Neutrophil (primary cell): Measurements from ENCODE around the gene TNF.

ENCODE experiments used
- H3K27ac ChIP-seq: fragments of 200-600 bp; sonication (generic); 2 replicates; pipeline ENCODE4 v1.5.1; 2016; ENCODE audit warnings: mild to moderate bottlenecking, moderate library complexity
- H3K27me3 ChIP-seq: fragments of 200-600 bp; sonication (generic); 2 replicates; pipeline ENCODE4 v1.6.0; 2016; ENCODE audit warnings: mild to moderate bottlenecking
- H3K36me3 ChIP-seq: fragments of 200-600 bp; sonication (generic); 2 replicates; pipeline ENCODE4 v1.5.1; 2017
- H3K4me1 ChIP-seq, 2 experiments: fragments of 200-600 bp in 1 of 2; sonication (generic) in 1 of 2; 1 replicate in 1 of 2; 2 replicates in 1 of 2; pipeline versions ENCODE4 v1.5.1 to v1.6.1; 2013 to 2016; ENCODE audit warnings: low read depth in 1 of 2, low read length in 1 of 2, mild to moderate bottlenecking in 1 of 2, moderate library complexity in 1 of 2; ENCODE audit not compliant: control insufficient read depth in 1 of 2, insufficient read depth in 1 of 2
- H3K4me3 ChIP-seq, 2 experiments: fragments of 200-600 bp in 1 of 2; sonication (generic) in 1 of 2; 1 replicate in 1 of 2; 2 replicates in 1 of 2; pipeline ENCODE4 v1.5.1; 2013 to 2016; ENCODE audit warnings: low read depth in 1 of 2, low read length in 1 of 2, mild to moderate bottlenecking in 1 of 2, moderate library complexity in 1 of 2
- H3K9me3 ChIP-seq: fragments of 200-600 bp; sonication (generic); 2 replicates; pipeline ENCODE4 v1.5.1; 2016
- TF ChIP-seq, protein P1 (sequence below): fragments of 200-600 bp; sonication (generic); IDR thresholded peaks from 2 replicates; pipeline ENCODE4 v1.5.1; 2016; ENCODE audit warnings: antibody characterized with exemption

The TNF gene

DNA sequence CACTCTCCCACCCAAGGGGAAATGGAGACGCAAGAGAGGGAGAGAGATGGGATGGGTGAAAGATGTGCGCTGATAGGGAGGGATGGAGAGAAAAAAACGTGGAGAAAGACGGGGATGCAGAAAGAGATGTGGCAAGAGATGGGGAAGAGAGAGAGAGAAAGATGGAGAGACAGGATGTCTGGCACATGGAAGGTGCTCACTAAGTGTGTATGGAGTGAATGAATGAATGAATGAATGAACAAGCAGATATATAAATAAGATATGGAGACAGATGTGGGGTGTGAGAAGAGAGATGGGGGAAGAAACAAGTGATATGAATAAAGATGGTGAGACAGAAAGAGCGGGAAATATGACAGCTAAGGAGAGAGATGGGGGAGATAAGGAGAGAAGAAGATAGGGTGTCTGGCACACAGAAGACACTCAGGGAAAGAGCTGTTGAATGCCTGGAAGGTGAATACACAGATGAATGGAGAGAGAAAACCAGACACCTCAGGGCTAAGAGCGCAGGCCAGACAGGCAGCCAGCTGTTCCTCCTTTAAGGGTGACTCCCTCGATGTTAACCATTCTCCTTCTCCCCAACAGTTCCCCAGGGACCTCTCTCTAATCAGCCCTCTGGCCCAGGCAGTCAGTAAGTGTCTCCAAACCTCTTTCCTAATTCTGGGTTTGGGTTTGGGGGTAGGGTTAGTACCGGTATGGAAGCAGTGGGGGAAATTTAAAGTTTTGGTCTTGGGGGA lies 754 bp downstream of the TNF start:
- Histone ChIP-seq H3K4me1 (peaks cover 40 to 49% of the 10 kb centered on the region in 2 experiments), H3K4me3 (peak overlapping the region; percentile 65 to 67), H3K36me3 (peaks cover 15% of the 10 kb centered on the region), H3K9me3 (no peaks in the 10 kb centered on the region), H3K27me3 (no peaks in the 10 kb centered on the region), H3K27ac (peak overlapping the region; percentile 84)
- TF ChIP-seq, protein P1, sequence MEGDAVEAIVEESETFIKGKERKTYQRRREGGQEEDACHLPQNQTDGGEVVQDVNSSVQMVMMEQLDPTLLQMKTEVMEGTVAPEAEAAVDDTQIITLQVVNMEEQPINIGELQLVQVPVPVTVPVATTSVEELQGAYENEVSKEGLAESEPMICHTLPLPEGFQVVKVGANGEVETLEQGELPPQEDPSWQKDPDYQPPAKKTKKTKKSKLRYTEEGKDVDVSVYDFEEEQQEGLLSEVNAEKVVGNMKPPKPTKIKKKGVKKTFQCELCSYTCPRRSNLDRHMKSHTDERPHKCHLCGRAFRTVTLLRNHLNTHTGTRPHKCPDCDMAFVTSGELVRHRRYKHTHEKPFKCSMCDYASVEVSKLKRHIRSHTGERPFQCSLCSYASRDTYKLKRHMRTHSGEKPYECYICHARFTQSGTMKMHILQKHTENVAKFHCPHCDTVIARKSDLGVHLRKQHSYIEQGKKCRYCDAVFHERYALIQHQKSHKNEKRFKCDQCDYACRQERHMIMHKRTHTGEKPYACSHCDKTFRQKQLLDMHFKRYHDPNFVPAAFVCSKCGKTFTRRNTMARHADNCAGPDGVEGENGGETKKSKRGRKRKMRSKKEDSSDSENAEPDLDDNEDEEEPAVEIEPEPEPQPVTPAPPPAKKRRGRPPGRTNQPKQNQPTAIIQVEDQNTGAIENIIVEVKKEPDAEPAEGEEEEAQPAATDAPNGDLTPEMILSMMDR: no peak

DNA sequence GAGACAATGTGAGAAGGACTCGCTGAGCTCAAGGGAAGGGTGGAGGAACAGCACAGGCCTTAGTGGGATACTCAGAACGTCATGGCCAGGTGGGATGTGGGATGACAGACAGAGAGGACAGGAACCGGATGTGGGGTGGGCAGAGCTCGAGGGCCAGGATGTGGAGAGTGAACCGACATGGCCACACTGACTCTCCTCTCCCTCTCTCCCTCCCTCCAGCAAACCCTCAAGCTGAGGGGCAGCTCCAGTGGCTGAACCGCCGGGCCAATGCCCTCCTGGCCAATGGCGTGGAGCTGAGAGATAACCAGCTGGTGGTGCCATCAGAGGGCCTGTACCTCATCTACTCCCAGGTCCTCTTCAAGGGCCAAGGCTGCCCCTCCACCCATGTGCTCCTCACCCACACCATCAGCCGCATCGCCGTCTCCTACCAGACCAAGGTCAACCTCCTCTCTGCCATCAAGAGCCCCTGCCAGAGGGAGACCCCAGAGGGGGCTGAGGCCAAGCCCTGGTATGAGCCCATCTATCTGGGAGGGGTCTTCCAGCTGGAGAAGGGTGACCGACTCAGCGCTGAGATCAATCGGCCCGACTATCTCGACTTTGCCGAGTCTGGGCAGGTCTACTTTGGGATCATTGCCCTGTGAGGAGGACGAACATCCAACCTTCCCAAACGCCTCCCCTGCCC lies 1.7 kb downstream of the TNF start:
- Histone ChIP-seq H3K27me3 (no peaks in the 10 kb centered on the region), H3K4me3 (peak overlapping the region; percentile 65 to 67), H3K27ac (peak overlapping the region; percentile 84), H3K9me3 (no peaks in the 10 kb centered on the region), H3K36me3 (peaks cover 15% of the 10 kb centered on the region), H3K4me1 (peaks cover 45 to 49% of the 10 kb centered on the region in 2 experiments)
- TF ChIP-seq, protein P1: no peak

DNA sequence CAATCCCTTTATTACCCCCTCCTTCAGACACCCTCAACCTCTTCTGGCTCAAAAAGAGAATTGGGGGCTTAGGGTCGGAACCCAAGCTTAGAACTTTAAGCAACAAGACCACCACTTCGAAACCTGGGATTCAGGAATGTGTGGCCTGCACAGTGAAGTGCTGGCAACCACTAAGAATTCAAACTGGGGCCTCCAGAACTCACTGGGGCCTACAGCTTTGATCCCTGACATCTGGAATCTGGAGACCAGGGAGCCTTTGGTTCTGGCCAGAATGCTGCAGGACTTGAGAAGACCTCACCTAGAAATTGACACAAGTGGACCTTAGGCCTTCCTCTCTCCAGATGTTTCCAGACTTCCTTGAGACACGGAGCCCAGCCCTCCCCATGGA lies 2.2 kb downstream of the TNF start:
- Histone ChIP-seq H3K9me3 (no peaks in the 10 kb centered on the region), H3K27ac (no peak overlapping the region), H3K36me3 (peaks cover 15% of the 10 kb centered on the region), H3K27me3 (no peaks in the 10 kb centered on the region), H3K4me1 (peaks cover 49 to 54% of the 10 kb centered on the region in 2 experiments), H3K4me3 (no peak overlapping the region)
- TF ChIP-seq, protein P1: no peak

DNA sequence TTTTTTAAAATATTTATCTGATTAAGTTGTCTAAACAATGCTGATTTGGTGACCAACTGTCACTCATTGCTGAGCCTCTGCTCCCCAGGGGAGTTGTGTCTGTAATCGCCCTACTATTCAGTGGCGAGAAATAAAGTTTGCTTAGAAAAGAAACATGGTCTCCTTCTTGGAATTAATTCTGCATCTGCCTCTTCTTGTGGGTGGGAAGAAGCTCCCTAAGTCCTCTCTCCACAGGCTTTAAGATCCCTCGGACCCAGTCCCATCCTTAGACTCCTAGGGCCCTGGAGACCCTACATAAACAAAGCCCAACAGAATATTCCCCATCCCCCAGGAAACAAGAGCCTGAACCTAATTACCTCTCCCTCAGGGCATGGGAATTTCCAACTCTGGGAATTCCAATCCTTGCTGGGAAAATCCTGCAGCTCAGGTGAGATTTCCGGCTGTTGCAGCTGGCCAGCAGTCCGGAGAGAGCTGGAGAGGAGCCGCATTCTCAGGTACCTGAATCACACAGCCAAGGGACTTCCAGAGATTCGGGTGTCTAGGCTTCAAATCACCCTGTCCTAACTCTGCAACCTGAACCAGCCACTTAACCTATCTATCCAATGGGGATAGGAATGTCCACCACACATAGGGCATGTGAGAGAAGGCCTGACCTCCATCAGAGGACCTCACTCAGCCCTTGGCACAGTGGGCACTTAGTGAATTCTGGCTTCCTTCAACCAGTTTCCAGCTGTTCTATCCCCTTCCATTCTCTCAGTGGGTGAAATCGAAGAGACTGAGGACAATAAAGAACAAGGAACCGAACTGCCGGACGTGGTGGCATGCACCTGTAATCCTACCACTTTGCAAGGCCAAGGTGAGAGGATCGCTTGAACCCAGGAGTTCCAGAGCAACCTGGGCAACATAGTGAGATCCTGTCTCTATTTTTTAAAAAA lies 3.1 kb downstream of the TNF start:
- TF ChIP-seq, protein P1: no peak
- Histone ChIP-seq H3K36me3 (peaks cover 15% of the 10 kb centered on the region), H3K4me3 (no peak overlapping the region), H3K9me3 (no peaks in the 10 kb centered on the region), H3K27ac (peak overlapping the region; percentile 96), H3K4me1 (peaks cover 57 to 63% of the 10 kb centered on the region in 2 experiments), H3K27me3 (no peaks in the 10 kb centered on the region)

DNA sequence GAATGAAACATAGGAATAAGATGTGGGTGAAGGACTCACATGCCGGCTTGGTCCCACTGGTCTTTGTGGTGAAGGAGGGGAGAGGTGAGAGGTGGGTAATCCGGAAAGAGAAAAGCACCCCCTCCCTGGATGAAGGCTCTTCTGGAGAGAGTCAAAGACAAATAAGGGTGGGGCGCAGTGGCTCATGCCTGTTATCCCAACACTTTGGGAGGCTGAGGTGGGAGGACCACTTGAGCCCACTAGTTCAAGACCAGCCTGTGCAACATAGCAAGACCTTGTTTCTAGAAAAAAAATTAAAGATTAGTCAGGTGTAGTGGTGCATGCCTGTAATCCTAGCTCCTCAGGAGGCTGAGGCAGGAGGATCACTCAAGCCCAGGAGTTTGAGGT lies 3.7 kb downstream of the TNF start:
- TF ChIP-seq, protein P1: no peak
- H3K4me1 ChIP-seq: peaks cover 64 to 70% of the 10 kb centered on the region in 2 experiments

More for the DNA sequence above, 3.7 kb downstream of the TNF start:
- no peaks in the 10 kb centered on the region for H3K27me3 ChIP-seq
- H3K4me3 ChIP-seq: no peak overlapping the region
- H3K27ac ChIP-seq: peak overlapping the region; percentile 96
- no peaks in the 10 kb centered on the region for H3K9me3 ChIP-seq
- H3K36me3 ChIP-seq: peaks cover 15% of the 10 kb centered on the region
